Activated B cell treated with CpG ODN at 0.5 μM for 24 hours (primary cell): ENCODE measurements around the gene CAPN8. TPM values are rescaled to one million over a fixed set of nuclear protein-coding genes. Genes with fewer than 3 reads are reported as not detected.

Experiments used
- ATAC-seq: fragments of 200-7000 bp; cut with Tn5 transposase; one replicate; pipeline ENCODE4 v1.10.0; 2021; ENCODE audit warnings: low read depth, mild to moderate bottlenecking, moderate library complexity
- CTCF ChIA-PET: fragments of 350-600 bp; sonication (Branson Sonifier 250); formaldehyde crosslinking; loops from one replicate; lab custom pipeline; 2021; ENCODE audit warnings: antibody characterized with exemption; lab: Charles Lee
- POLR2A ChIA-PET: fragments of 350-600 bp; sonication (Branson Sonifier 250); formaldehyde crosslinking; loops from one replicate; lab custom pipeline; 2021; ENCODE audit warnings: antibody characterized with exemption; lab: Charles Lee
- DNase-seq: peaks from one replicate; pipeline ENCODE4 v3.0.0; 2022
- H3K27ac Mint-ChIP-seq: one replicate; pipeline ENCODE4 v1.8.0; 2020; ENCODE audit warnings: mixed read lengths
- H3K27me3 Mint-ChIP-seq: one replicate; pipeline ENCODE4 v1.8.0; 2021; ENCODE audit warnings: mixed read lengths
- H3K36me3 Mint-ChIP-seq: one replicate; pipeline ENCODE4 v1.8.0; 2021; ENCODE audit warnings: low read depth, mixed read lengths
- H3K4me1 Mint-ChIP-seq: one replicate; pipeline ENCODE4 v1.8.0; 2021; ENCODE audit warnings: mixed read lengths
- H3K4me3 Mint-ChIP-seq: one replicate; pipeline ENCODE4 v1.8.0; 2020; ENCODE audit warnings: mild to moderate bottlenecking, mixed read lengths
- H3K9me3 Mint-ChIP-seq: one replicate; pipeline ENCODE4 v1.8.0; 2020; ENCODE audit warnings: mixed read lengths
- intact Hi-C: fragments of 100-400 bp; cut with micrococcal nuclease; formaldehyde crosslinking; loops from one replicate; pipeline ENCODE4 v1.15.1; 2024
- total RNA-seq: library from RNA; stranded (reverse); gene quantifications from 2 replicates; pipeline ENCODE4 v1.2.3, GENCODE V29; 2022
- TF ChIP-seq, protein P1 (sequence below): fragments of 200-600 bp; IDR thresholded peaks from one replicate; pipeline ENCODE4 v1.8.0; 2022; ENCODE audit warnings: antibody characterized with exemption, mild to moderate bottlenecking

CAPN8 gene
- total RNA-seq, 1 donor from 2014 or later: not detected

DNA sequence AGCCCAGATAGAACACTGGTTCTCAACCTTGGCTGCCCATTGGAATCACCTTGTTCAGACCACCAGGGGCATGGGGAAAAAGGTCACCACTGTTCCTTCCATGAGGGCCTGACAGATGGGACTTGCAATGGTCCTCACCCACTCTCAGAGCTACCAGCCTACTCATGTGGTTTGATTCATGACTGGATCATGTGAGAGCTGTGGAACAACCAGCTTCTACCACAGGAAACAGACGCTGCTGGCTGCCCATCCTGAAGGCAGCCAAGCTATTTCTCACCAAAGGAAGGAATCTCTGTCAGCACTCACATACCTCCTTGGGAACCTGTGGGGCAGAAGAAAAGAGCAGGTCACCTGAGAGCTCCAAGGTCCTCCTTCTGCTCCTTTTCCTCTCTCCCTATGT, 53.6 kb downstream of the CAPN8 start:
- CTCF ChIA-PET: interaction anchor here (0.9 kb wide), 1 partner anchor 55 kb away, joined by 3 read pairs; no protein-coding TSS in a partner anchor
- no peaks in the 10 kb centered on the region for H3K9me3 Mint-ChIP-seq
- no peak for ATAC-seq

DNA sequence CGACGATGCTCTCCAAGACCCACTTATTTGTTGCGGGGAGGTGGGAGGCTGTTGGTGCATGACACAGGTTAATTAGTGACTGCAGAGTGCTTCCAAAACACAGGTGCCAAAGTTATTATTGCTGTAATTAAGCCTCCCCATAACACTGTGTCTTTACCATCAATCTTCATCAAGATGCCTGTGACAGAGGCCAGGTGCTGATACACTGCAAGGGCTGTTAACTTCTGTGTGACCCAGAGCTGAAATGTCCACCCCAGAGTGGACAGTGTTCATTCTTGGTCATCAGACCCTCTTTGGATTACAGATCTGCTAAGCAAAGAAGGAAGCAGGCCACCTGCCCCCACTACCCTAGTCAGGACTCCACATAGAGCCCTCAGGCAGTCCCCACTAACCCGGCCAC, 55.5 kb downstream of the CAPN8 start:
- H3K4me3 Mint-ChIP-seq: no peak overlapping the region
- DNase-seq: no peak
- POLR2A ChIA-PET: no interaction called here
- H3K36me3 Mint-ChIP-seq: no peaks in the 10 kb centered on the region
- H3K27ac Mint-ChIP-seq: no peak overlapping the region
- CTCF ChIA-PET: no interaction called here
- no peaks in the 10 kb centered on the region for H3K27me3 Mint-ChIP-seq
- H3K9me3 Mint-ChIP-seq: no peaks in the 10 kb centered on the region
- H3K4me1 Mint-ChIP-seq: no peaks in the 10 kb centered on the region
- ATAC-seq: no peak
- TF ChIP-seq, protein P1, sequence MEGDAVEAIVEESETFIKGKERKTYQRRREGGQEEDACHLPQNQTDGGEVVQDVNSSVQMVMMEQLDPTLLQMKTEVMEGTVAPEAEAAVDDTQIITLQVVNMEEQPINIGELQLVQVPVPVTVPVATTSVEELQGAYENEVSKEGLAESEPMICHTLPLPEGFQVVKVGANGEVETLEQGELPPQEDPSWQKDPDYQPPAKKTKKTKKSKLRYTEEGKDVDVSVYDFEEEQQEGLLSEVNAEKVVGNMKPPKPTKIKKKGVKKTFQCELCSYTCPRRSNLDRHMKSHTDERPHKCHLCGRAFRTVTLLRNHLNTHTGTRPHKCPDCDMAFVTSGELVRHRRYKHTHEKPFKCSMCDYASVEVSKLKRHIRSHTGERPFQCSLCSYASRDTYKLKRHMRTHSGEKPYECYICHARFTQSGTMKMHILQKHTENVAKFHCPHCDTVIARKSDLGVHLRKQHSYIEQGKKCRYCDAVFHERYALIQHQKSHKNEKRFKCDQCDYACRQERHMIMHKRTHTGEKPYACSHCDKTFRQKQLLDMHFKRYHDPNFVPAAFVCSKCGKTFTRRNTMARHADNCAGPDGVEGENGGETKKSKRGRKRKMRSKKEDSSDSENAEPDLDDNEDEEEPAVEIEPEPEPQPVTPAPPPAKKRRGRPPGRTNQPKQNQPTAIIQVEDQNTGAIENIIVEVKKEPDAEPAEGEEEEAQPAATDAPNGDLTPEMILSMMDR: no peak
- intact Hi-C loops: no loop called here

More for the DNA sequence above, 53.6 kb downstream of the CAPN8 start:
- Mint-ChIP-seq H3K4me1 (no peaks in the 10 kb centered on the region), H3K36me3 (no peaks in the 10 kb centered on the region), H3K27me3 (no peaks in the 10 kb centered on the region), H3K4me3 (no peak overlapping the region), H3K27ac (no peak overlapping the region)
- POLR2A ChIA-PET: no interaction called here
- intact Hi-C loops: no loop called here
- TF ChIP-seq, protein P1: no peak
- DNase-seq: no peak

DNA sequence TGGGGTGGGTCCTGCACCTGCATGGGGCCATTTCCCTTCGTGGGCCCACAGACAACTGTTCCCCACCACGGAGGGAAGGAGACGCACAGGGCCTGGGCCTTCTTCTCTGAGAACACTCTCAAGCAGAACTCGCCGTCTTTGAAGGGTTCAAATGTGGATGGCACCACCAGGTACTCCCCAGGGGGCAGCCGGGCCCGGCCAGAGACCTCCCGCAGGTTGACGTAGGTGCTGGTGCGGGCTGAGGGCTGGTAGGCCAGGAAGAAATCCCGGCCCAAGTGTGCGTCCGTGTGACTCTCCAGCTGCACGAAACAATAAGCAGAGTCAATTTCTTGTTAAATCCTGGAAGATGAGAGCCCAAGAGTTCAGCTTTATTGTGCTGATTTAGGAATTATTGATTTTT, 56.4 kb downstream of the CAPN8 start:
- no peaks in the 10 kb centered on the region for H3K9me3 Mint-ChIP-seq
- intact Hi-C loops: no loop called here
- no peak overlapping the region for H3K4me3 Mint-ChIP-seq
- ATAC-seq (no peak), DNase-seq (no peak)
- POLR2A ChIA-PET: no interaction called here
- H3K27ac Mint-ChIP-seq: no peak overlapping the region
- H3K36me3 Mint-ChIP-seq: no peaks in the 10 kb centered on the region
- CTCF ChIA-PET: no interaction called here
- TF ChIP-seq, protein P1: no peak
- no peaks in the 10 kb centered on the region for H3K27me3 Mint-ChIP-seq
- no peaks in the 10 kb centered on the region for H3K4me1 Mint-ChIP-seq

DNA sequence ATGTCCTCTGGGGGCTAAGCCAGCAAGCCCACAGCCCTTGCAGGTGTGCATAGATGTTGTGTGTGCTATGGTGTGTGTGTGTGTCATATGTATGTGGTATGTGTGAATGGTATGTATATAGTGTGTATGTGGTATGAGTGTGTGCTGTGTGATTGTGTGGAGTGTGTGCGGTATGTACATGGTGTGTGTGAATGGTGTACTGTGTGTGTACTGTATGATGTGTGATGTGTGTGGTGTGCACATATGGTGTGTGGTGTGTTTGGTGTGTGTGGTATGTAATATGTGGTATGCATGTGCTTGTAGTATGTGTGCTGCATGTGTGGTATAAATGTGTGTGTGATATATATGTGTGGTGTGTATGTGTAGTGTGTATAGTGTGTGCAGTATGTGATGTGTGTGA, 107.0 kb downstream of the CAPN8 start:
- intact Hi-C loops: no loop called here
- no peaks in the 10 kb centered on the region for H3K36me3 Mint-ChIP-seq
- no peak overlapping the region for H3K4me3 Mint-ChIP-seq
- no peaks in the 10 kb centered on the region for H3K9me3 Mint-ChIP-seq
- H3K4me1 Mint-ChIP-seq: no peaks in the 10 kb centered on the region
- no peak for DNase-seq
- TF ChIP-seq, protein P1: no peak
- CTCF ChIA-PET: no interaction called here
- H3K27me3 Mint-ChIP-seq: peaks cover 3% of the 10 kb centered on the region
- POLR2A ChIA-PET: no interaction called here
- ATAC-seq: no peak
- no peak overlapping the region for H3K27ac Mint-ChIP-seq

DNA sequence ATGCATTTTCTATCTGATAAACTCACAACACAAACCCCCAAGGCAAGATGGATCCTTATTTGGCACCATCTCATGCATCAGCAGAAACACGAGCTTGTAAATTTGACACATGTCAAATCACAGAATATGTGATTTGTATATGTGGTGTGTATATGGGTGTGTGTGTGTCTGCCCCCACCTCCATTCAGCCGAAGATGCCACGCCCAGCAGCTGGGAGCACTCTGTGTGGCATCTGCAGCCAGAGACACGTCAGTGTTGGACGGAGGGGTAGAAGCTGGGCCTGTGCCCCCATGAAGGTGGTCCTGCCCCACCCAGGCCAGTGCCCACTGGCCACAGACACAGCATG, 108.4 kb downstream of the CAPN8 start:
- no peaks in the 10 kb centered on the region for H3K36me3 Mint-ChIP-seq

More for the DNA sequence above, 108.4 kb downstream of the CAPN8 start:
- ChIA-PET CTCF (no interaction called here), POLR2A (no interaction called here)
- H3K27ac Mint-ChIP-seq: no peak overlapping the region
- intact Hi-C loops: no loop called here
- TF ChIP-seq, protein P1: no peak
- ATAC-seq (no peak), DNase-seq (no peak)
- peaks cover 3% of the 10 kb centered on the region for H3K27me3 Mint-ChIP-seq
- H3K4me3 Mint-ChIP-seq: no peak overlapping the region
- no peaks in the 10 kb centered on the region for H3K4me1 Mint-ChIP-seq
- no peaks in the 10 kb centered on the region for H3K9me3 Mint-ChIP-seq
